Upper lobe of left lung (tissue), 4 donors: ENCODE results near the gene CIAPIN1.

Source experiments
- POLR2A ChIP-seq, 4 donors: fragments of 450-650 bp; IDR thresholded peaks; one replicate each; pipeline ENCODE4 v1.5.1; 2016 to 2017; ENCODE audit warnings: antibody characterized with exemption in 4 of 4, mild to moderate bottlenecking in 2 of 4
- POLR2AphosphoS5 ChIP-seq, 2 donors: sonication (generic); formaldehyde crosslinking; IDR thresholded peaks; one replicate each; pipeline ENCODE4 v1.5.1; 2017; ENCODE audit warnings: antibody characterized with exemption in 2 of 2
- TF ChIP-seq, protein P1 (sequence below), 6 experiments: fragments of 450-650 bp in 4 of 6; fragments of 200-600 bp in 2 of 6; sonication (generic) in 2 of 6; IDR thresholded peaks; one replicate each; pipeline ENCODE4 v1.5.1; 2016 to 2019; ENCODE audit warnings: antibody characterized with exemption in 6 of 6

DNA sequence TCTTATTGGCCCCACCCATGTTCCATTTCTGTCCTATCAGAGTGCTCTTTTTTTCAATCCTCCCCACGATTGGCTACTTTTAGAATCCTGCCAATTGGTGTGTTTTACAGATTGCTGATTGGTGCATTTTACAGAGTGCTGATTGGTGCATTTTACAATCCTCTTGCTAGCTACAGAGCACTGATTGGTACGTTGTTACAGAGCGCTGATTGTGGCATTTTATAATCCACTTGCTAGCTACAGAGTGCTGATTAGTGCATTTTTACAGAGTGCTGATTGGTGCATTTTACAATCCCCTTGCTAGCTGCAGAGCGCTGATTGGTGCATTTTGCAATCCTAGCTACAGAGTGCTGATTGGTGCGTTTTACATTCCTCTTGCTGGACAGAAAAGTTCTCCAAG is 52.2 kb downstream of the CIAPIN1 start:
- TF ChIP-seq, protein P1, sequence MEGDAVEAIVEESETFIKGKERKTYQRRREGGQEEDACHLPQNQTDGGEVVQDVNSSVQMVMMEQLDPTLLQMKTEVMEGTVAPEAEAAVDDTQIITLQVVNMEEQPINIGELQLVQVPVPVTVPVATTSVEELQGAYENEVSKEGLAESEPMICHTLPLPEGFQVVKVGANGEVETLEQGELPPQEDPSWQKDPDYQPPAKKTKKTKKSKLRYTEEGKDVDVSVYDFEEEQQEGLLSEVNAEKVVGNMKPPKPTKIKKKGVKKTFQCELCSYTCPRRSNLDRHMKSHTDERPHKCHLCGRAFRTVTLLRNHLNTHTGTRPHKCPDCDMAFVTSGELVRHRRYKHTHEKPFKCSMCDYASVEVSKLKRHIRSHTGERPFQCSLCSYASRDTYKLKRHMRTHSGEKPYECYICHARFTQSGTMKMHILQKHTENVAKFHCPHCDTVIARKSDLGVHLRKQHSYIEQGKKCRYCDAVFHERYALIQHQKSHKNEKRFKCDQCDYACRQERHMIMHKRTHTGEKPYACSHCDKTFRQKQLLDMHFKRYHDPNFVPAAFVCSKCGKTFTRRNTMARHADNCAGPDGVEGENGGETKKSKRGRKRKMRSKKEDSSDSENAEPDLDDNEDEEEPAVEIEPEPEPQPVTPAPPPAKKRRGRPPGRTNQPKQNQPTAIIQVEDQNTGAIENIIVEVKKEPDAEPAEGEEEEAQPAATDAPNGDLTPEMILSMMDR (IDR thresholded peaks at IDR 0.05): no peak
- TF ChIP-seq POLR2A (IDR thresholded peaks at IDR 0.05) (no peak), POLR2AphosphoS5 (IDR thresholded peaks at IDR 0.05) (no peak)
